Measurements from ENCODE around the gene PISD.
A peak's percentile ranks its signal among the peaks of the same experiment; 100 is the strongest.
"Not testable (repeated sequence)": the region's sequence is repeated elsewhere in the genome, so short reads cannot be mapped to it uniquely, and the experiment has no call there.

The PISD gene

DNA sequence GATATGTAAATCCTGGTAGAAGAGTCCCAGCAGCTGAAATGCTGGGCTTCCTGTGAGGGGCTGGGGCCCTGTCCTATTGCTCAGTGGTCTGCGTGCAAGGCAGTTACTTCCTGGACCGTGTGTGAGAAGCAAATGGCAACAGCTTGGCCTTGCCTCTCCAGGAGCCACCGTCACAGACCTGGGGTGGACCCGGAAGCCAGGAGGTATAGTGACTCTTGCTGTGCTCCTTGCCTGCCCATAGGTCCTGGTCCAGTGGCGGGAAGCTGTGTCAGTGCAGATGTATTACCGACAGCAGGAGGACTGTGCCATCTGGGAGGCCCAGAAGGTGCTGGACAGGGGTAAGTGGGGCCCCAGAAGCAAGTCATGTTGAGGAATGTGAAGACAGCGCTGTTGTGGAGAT is 54.3 kb downstream of the PISD start:
- Histone ChIP-seq H3K27me3 (ENCODE audit: control insufficient read depth, insufficient read depth, low read length) (no peaks in the 10 kb centered on the region), H3K9ac (ENCODE audit: low read length) (no peak overlapping the region), H3K4me1 (ENCODE audit: control insufficient read depth, insufficient read depth, low read length) (peaks cover 15% of the 10 kb centered on the region), H3K27ac (ENCODE audit: low read depth, low read length) (no peak overlapping the region), H3K4me3 (ENCODE audit: low read length) (no peak overlapping the region), H3K36me3 (ENCODE audit: control insufficient read depth, insufficient read depth, low read length) (peaks cover 11% of the 10 kb centered on the region)

DNA sequence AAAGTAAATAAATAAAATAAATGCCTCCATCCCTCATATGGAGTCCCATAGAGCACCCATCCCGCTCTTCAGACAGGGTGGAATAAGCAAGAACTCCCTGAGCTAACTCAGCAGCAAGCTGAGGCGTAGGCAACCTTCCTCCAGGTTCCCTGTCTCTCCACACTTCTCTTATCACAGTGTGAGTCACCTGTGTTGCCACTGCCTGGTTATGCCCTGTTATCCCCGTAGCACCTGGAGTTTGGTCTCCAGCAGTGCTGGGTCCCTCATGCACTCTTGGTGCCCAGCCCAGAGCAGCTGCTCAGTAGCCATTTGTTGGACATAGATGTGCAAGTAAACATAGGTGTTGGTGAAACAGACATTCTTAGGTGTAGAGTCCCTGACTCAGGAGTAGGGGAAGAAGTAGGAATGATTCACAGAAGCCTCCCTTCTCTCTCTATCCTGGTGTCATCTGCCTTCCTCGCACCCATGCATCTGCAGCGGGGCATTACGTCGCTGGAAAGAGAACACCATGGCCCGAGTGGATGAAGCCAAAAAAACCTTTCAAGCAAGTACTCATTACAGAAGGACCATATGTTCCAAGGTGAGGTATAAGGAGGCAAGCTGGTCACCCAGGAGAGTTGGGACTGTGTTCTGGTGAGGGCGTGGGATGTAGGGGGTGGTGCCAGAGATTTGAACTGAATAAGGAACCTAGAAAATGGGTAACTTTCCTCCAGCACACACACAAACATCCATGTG is 56.0 kb downstream of the PISD start:
- H3K36me3 ChIP-seq (ENCODE audit: control insufficient read depth, insufficient read depth, low read length), result peaks cover 11% of the 10 kb centered on the region
- no peak overlapping the region for H3K9ac ChIP-seq (ENCODE audit: low read length)
- no peaks in the 10 kb centered on the region for H3K27me3 ChIP-seq (ENCODE audit: control insufficient read depth, insufficient read depth, low read length)
- peaks cover 24% of the 10 kb centered on the region for H3K4me1 ChIP-seq (ENCODE audit: control insufficient read depth, insufficient read depth, low read length)
- H3K27ac ChIP-seq (ENCODE audit: low read depth, low read length), result no peak overlapping the region
- H3K4me3 ChIP-seq (ENCODE audit: low read length), result no peak overlapping the region

DNA sequence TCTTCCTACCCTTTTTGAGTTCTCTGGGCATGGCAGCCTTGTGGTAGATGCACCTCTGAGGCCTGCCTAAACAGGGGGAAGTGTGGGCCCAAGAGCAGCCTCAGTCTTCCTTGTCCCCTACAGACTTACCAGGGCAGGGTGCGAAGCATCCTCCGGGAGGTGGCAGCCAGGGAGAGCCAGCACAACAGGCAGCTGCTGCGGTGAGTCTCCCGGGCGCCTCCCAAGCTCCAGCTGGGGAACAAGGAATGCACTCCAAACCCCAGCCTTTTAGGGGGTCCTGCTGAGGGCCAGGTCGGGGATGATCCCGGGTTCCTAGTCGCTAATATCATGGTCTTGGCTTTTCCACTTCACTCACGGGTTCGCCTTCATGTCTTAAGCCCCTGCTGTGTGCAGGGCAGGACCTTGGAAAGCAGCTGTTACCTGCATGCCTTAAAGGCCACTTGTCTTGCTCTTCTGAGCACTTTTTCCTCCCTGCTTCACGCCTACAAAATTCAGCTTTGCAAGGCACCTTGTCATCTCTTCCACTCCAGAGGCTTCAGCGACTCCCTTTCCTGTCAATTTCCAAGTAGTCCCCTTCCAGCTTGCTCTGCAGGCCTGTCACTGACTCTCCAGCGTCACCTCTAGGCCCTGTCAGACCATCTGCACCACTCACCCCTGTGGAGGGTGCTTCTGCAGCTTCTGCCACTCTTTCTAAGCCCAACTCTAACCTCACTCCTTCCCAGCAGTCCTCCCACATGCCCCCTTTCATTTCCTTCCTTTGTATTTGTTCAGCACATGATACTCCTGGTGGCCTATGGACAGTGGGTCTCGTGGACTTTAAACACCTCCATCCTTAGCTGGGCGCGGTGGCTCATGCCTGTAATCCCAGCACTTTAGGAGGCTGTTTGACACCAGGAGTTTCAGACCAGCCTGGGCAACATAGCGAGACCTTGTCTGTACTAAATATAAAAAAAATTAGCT is 57.0 kb downstream of the PISD start:
- no peak overlapping the region for H3K27ac ChIP-seq (ENCODE audit: low read depth, low read length)
- peaks cover 22% of the 10 kb centered on the region for H3K4me1 ChIP-seq (ENCODE audit: control insufficient read depth, insufficient read depth, low read length)
- H3K27me3 ChIP-seq (ENCODE audit: control insufficient read depth, insufficient read depth, low read length), result no peaks in the 10 kb centered on the region
- H3K9ac ChIP-seq (ENCODE audit: low read length), result peak overlapping the region; percentile 2
- H3K4me3 ChIP-seq (ENCODE audit: low read length), result no peak overlapping the region
- peaks cover 9% of the 10 kb centered on the region for H3K36me3 ChIP-seq (ENCODE audit: control insufficient read depth, insufficient read depth, low read length)

GRCh38 chr22:31604137-31604705 is 57.8 kb downstream of the PISD start:
- Histone ChIP-seq H3K4me1 (ENCODE audit: control insufficient read depth, insufficient read depth, low read length) (peaks cover 22% of the 10 kb centered on the region), H3K4me3 (ENCODE audit: low read length) (no peak overlapping the region), H3K27me3 (ENCODE audit: control insufficient read depth, insufficient read depth, low read length) (no peaks in the 10 kb centered on the region), H3K36me3 (ENCODE audit: control insufficient read depth, insufficient read depth, low read length) (peaks cover 9% of the 10 kb centered on the region), H3K9ac (ENCODE audit: low read length) (no peak overlapping the region), H3K27ac (ENCODE audit: low read depth, low read length) (no peak overlapping the region)

GRCh38 chr22:31603574-31603973 is 58.4 kb downstream of the PISD start:
- Histone ChIP-seq H3K9ac (ENCODE audit: low read length) (no peak overlapping the region), H3K27me3 (ENCODE audit: control insufficient read depth, insufficient read depth, low read length) (no peaks in the 10 kb centered on the region), H3K4me3 (ENCODE audit: low read length) (no peak overlapping the region), H3K4me1 (ENCODE audit: control insufficient read depth, insufficient read depth, low read length) (peaks cover 22% of the 10 kb centered on the region), H3K27ac (ENCODE audit: low read depth, low read length) (peak overlapping the region; percentile 74), H3K36me3 (ENCODE audit: control insufficient read depth, insufficient read depth, low read length) (peaks cover 9% of the 10 kb centered on the region)

- H3K27ac ChIP-seq (ENCODE audit: low read depth, low read length), result peak overlapping the region; percentile 74
- peaks cover 7% of the 10 kb centered on the region for H3K36me3 ChIP-seq (ENCODE audit: control insufficient read depth, insufficient read depth, low read length)
Observed at GRCh38 chr22:31603081-31603525, 58.9 kb downstream of the PISD start.

GRCh38 chr22:31602259-31602952 is 59.6 kb downstream of the PISD start:
- no peak overlapping the region for H3K9ac ChIP-seq (ENCODE audit: low read length)

More at GRCh38 chr22:31603081-31603525, 58.9 kb downstream of the PISD start:
- H3K4me3 ChIP-seq (ENCODE audit: low read length), result no peak overlapping the region
- peaks cover 22% of the 10 kb centered on the region for H3K4me1 ChIP-seq (ENCODE audit: control insufficient read depth, insufficient read depth, low read length)
- H3K27me3 ChIP-seq (ENCODE audit: control insufficient read depth, insufficient read depth, low read length), result no peaks in the 10 kb centered on the region
- H3K9ac ChIP-seq (ENCODE audit: low read length), result no peak overlapping the region

DNA sequence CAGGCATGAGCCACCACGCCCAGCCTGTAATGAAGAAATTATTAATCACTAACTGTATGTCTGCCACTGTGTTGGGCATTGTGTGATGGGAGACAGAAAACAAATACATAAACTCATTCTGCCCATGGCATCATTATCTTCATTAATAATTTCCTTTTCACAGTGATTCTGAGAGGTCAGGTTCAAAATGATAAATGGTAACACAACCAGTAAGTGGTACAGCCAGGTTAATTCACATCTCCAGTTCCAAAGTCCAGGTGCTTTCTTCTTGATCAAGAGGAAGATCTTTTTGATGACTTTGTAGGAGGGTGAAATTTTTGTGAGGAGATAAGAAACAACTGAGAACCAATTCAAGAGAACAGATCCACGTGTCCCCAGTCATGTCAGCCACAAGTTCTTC is 66.7 kb downstream of the PISD start:
- no peak overlapping the region for H3K4me3 ChIP-seq (ENCODE audit: low read length)
- H3K4me1 ChIP-seq (ENCODE audit: control insufficient read depth, insufficient read depth, low read length), result no peaks in the 10 kb centered on the region
- H3K9ac ChIP-seq (ENCODE audit: low read length), result no peak overlapping the region
- no peaks in the 10 kb centered on the region for H3K36me3 ChIP-seq (ENCODE audit: control insufficient read depth, insufficient read depth, low read length)
- H3K27ac ChIP-seq (ENCODE audit: low read depth, low read length), result no peak overlapping the region
- no peaks in the 10 kb centered on the region for H3K27me3 ChIP-seq (ENCODE audit: control insufficient read depth, insufficient read depth, low read length)

More at GRCh38 chr22:31602259-31602952, 59.6 kb downstream of the PISD start:
- peak overlapping the region; percentile 74 for H3K27ac ChIP-seq (ENCODE audit: low read depth, low read length)
- no peak overlapping the region for H3K4me3 ChIP-seq (ENCODE audit: low read length)
- H3K36me3 ChIP-seq (ENCODE audit: control insufficient read depth, insufficient read depth, low read length), result peaks cover 3% of the 10 kb centered on the region
- peaks cover 22% of the 10 kb centered on the region for H3K4me1 ChIP-seq (ENCODE audit: control insufficient read depth, insufficient read depth, low read length)
- no peaks in the 10 kb centered on the region for H3K27me3 ChIP-seq (ENCODE audit: control insufficient read depth, insufficient read depth, low read length)

GRCh38 chr22:31590161-31590560 is 71.9 kb downstream of the PISD start:
- not testable (repeated sequence) for H3K4me3 ChIP-seq (ENCODE audit: low read length); H3K27me3 ChIP-seq (ENCODE audit: control insufficient read depth, insufficient read depth, low read length); H3K27ac ChIP-seq (ENCODE audit: low read depth, low read length); H3K4me1 ChIP-seq (ENCODE audit: control insufficient read depth, insufficient read depth, low read length); H3K9ac ChIP-seq (ENCODE audit: low read length); H3K36me3 ChIP-seq (ENCODE audit: control insufficient read depth, insufficient read depth, low read length)

DNA sequence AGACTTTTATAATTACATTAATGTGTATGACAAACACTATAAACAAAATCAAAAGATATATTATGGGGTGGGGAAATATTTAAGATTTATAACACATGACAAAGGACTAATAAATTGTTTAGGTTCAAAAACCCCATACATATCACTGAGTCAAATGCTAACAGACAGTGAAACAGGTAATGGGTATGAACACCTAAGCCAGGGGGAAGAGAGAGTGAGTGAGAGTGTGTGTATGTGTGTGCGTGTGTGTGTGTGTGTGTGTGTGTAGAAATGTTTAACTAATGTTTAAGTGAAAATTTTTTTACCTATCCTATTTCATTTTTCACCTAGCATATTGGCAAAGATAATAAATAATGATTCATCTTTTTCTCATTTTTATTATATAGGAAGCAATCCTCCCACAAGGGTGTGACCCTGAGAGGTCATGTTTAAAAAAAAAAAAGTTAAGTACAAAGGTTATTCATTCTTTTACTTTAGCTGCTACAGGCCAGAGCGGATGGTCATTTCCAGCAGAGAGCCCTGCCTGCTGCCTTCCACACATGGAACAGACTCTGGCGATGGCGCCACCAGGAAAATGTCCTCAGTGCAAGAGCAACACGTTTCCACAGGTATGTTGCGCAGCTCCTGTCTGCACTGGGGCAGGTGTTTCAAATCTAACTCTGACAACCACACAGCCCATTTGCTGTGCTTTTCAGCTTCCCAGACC is 72.9 kb downstream of the PISD start:
- Histone ChIP-seq H3K27me3 (ENCODE audit: control insufficient read depth, insufficient read depth, low read length) (no peaks in the 10 kb centered on the region), H3K9ac (ENCODE audit: low read length) (no peak overlapping the region), H3K27ac (ENCODE audit: low read depth, low read length) (no peak overlapping the region), H3K4me3 (ENCODE audit: low read length) (no peak overlapping the region), H3K4me1 (ENCODE audit: control insufficient read depth, insufficient read depth, low read length) (no peaks in the 10 kb centered on the region), H3K36me3 (ENCODE audit: control insufficient read depth, insufficient read depth, low read length) (peaks cover 10% of the 10 kb centered on the region)

DNA sequence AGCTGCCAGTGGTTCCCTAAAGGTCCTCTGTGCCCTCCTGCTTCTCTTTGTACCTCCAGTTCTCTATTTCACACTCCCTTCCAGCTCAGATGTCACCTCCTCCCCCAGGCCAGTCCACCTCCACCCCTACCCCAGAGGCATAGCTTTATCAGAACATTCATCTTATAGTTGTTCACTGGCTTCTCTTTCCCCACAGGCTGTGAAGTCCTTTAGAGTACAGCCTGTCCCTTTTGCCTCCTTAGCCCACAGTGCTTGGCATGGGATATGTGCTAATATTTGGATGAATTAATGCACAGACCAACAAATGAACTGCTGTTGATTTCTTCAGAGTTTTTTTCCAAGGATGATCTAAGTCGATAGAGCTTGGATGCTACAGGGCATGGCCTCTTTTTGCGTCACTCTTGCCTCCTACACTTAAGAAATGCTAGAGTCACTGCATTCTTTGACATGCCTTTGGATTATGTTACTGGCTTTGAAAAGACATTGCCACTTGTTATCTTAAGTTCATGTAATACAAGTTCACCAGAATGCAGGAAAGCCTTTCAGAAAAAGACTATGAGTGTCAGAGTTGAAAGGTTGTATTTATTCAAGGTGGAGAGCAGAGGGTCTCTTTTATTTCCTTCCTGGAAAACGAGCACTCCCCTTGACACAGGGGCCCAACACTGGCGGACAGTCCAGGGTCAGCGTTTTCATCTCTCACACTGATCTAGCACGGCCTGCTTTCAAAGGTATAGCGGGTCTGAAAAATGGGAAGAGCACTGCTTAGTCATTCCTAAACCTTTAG is 75.7 kb downstream of the PISD start:
- no peaks in the 10 kb centered on the region for H3K4me1 ChIP-seq (ENCODE audit: control insufficient read depth, insufficient read depth, low read length)
- H3K4me3 ChIP-seq (ENCODE audit: low read length), result no peak overlapping the region
- H3K9ac ChIP-seq (ENCODE audit: low read length), result no peak overlapping the region
- peaks cover 10% of the 10 kb centered on the region for H3K36me3 ChIP-seq (ENCODE audit: control insufficient read depth, insufficient read depth, low read length)
- H3K27ac ChIP-seq (ENCODE audit: low read depth, low read length), result no peak overlapping the region
- H3K27me3 ChIP-seq (ENCODE audit: control insufficient read depth, insufficient read depth, low read length), result no peaks in the 10 kb centered on the region
